Kidney epithelial cell (primary cell): ENCODE data around the gene LARP4. TPM values are rescaled to one million over a fixed set of nuclear protein-coding genes. Genes with fewer than 3 reads are reported as not detected.
"Not testable (repeated sequence)": the region's sequence is repeated elsewhere in the genome, so short reads cannot be mapped to it uniquely, and the experiment has no call there.

Experiments used
- DNase-seq: peaks from one replicate; pipeline ENCODE4 v3.0.0-alpha.2; 2010; ENCODE audit warnings: low read depth
- H3K27me3 ChIP-seq: 2 replicates; pipeline ENCODE4 v1.6.0; 2011; ENCODE audit warnings: low read length; ENCODE audit not compliant: control insufficient read depth, insufficient read depth
- H3K36me3 ChIP-seq: 2 replicates; pipeline ENCODE4 v1.5.1; 2011; ENCODE audit warnings: low read length; ENCODE audit not compliant: control insufficient read depth, insufficient read depth
- H3K4me3 ChIP-seq: 2 replicates; pipeline ENCODE4 v1.5.1; 2011; ENCODE audit warnings: low read depth, mild to moderate bottlenecking, control low read depth, low read length
- CTCF ChIP-seq: IDR thresholded peaks from 2 replicates; pipeline ENCODE4 v1.5.1; 2011; ENCODE audit warnings: mild to moderate bottlenecking, moderate library complexity, low read length, control low read depth, inconsistent platforms; ENCODE audit not compliant: insufficient read depth, poor library complexity, severe bottlenecking
- total RNA-seq: library from RNA; depleted of rRNA; stranded (reverse); fragments of >200 nt; gene quantifications from 2 replicates; pipeline ENCODE4 v1.2.3, GENCODE V29; 2015

Gene LARP4
- total RNA-seq, 1 donor from 2014 or later, result 23.5 TPM

DNA sequence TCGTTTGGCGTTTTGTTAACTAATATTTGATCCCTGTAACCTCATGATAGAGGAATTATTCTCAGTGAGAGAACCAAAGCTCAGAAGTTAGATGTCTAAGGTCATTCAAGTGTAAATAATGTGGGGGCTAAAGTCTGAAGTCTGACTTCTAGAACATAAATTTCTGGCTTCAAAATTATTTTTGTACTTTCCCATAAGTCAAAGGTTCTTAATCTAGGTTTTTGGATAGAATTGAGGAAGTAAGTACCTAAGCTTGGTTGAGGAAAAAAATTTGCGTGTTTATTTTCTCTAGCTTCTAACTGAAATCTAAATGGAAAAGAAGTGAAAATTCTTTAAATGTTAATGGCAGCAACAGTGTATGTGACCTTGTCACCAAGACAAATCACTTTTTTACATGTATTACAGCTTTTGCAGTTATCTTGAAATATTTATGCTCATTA lies 2.3 kb downstream of the LARP4 start:
- TF ChIP-seq CTCF, result no peak
- peak overlapping the region; percentile 89 for H3K4me3 ChIP-seq
- no peaks in the 10 kb centered on the region for H3K27me3 ChIP-seq
- H3K36me3 ChIP-seq, result no peaks in the 10 kb centered on the region
- no peak for DNase-seq

DNA sequence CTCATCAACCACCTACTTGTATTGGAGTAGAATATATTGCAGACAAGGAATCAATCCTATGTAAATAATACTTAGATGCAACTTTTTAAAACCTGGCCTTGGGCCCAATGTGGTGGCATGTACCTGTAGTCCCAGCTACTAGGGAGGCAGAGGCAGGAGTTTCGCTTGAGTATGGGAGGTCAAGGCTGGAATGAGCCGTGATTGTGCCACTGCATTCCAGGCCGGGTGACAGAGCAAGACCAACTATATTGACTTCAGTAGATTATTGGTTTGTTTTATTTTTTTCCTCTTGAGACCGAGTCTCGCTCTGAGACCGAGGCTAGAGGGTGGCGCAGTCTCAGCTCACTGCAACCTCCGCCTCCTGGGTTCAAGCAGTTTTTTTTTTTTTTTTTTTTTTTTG lies 3.6 kb downstream of the LARP4 start:
- TF ChIP-seq CTCF, result no peak
- no peaks in the 10 kb centered on the region for H3K36me3 ChIP-seq
- DNase-seq, result no peak
- H3K27me3 ChIP-seq, result no peaks in the 10 kb centered on the region
- H3K4me3 ChIP-seq, result no peak overlapping the region

- no peak for DNase-seq
- H3K27me3 ChIP-seq, result no peaks in the 10 kb centered on the region
- no peak overlapping the region for H3K4me3 ChIP-seq
- TF ChIP-seq CTCF, result no peak
- H3K36me3 ChIP-seq, result peaks cover under 1% of the 10 kb centered on the region
Measured at GRCh38 chr12:50411051-50411660, 10.5 kb downstream of the LARP4 start.

DNA sequence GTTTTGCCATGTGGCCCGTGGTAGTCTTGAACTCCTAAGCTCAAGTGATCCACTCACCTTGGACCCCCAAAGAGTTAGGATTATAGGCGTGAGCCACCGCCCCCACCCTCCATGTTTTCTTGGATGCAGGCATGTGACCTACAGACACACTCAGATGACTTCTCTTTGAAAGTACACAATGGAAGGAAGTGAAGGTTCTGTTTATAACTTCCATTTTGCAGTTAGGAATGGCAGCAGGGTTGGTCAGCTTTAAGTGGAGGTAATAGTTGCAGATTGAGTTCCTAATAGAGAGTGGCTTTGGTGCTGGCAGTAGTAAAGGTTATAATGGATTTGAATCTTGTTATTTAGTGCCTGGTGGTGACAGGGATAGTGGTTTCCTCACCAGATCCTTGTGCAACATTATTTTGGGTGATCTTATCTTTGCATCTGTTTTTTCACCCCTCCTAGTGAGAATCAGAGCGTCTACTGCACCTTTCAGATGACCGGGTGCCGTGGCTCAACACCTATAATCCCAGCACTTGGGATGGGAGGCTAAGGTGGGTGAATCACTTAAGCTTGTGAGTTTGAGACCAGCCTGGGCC lies 15.3 kb downstream of the LARP4 start:
- H3K36me3 ChIP-seq, result peaks cover 2% of the 10 kb centered on the region
- H3K27me3 ChIP-seq, result no peaks in the 10 kb centered on the region
- no peak for DNase-seq
- TF ChIP-seq CTCF, result no peak
- no peak overlapping the region for H3K4me3 ChIP-seq

GRCh38 chr12:50419112-50419909 lies 18.6 kb downstream of the LARP4 start:
- no peak for DNase-seq

GRCh38 chr12:50422855-50423254 lies 22.2 kb downstream of the LARP4 start:
- not testable (repeated sequence) for DNase-seq, H3K36me3 ChIP-seq, H3K27me3 ChIP-seq, H3K4me3 ChIP-seq

More at GRCh38 chr12:50419112-50419909, 18.6 kb downstream of the LARP4 start:
- TF ChIP-seq CTCF, result no peak
- Histone ChIP-seq H3K36me3 (peaks cover 2% of the 10 kb centered on the region), H3K27me3 (no peaks in the 10 kb centered on the region), H3K4me3 (no peak overlapping the region)

- H3K27me3 ChIP-seq, H3K4me3 ChIP-seq, DNase-seq, H3K36me3 ChIP-seq: not testable (repeated sequence)
Measured at GRCh38 chr12:50423342-50423741, 22.7 kb downstream of the LARP4 start.
